Dedifferentiated amniotic fluid mesenchymal stem cell (primary cell): Measurements from ENCODE around the gene GBGT1.

Experiments
- DNase-seq: peaks from one replicate; pipeline ENCODE4 v3.0.0-alpha.2; 2016; ENCODE audit errors: extremely low spot score

The GBGT1 gene

DNA sequence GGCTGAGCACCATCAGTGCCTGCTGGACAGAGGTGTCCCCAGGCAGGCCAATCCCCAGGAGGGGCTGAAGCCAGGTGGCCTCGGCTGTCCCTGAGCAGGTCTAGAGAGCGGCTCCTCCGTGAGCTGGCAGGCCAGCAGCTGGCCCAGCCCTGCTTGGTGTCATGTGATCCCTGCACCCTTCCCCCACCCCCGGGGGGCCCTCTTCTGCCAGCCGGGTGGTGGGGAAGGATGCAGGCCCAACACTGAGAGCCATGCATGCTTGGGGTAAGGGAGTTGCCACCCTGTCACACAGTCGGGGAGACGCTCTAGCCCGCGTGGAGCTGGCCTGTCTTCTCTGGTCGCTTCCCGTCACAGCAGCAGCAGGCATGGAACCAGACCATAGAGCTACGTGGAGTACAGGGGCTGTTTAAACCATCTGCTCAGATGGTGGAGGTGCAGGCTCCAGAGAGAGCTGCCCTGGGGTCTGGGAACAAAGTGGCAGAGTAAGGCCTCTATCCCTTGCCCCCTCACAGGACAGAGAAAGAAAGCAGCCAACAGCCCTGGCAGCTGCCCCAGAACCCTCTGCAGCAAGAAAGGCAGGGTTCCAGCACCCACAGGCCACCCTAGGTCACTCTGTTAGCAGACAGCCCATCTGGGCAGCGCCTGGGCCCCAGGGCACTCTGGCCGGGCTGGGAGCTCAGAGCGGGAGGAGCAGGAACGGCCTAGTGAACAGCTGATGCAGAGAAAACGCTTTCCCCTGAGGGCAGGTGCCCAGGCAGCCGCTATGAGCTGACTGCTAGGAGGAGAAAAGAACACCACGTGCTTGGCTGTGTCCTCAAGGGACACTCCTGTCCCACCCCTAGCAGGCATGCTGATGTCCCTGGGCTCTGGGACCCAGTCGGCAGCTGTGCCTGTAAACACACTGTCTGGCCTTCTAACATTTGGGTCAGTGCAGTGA is 49.5 kb downstream of the GBGT1 start:
- DNase-seq, result peak; percentile 37

DNA sequence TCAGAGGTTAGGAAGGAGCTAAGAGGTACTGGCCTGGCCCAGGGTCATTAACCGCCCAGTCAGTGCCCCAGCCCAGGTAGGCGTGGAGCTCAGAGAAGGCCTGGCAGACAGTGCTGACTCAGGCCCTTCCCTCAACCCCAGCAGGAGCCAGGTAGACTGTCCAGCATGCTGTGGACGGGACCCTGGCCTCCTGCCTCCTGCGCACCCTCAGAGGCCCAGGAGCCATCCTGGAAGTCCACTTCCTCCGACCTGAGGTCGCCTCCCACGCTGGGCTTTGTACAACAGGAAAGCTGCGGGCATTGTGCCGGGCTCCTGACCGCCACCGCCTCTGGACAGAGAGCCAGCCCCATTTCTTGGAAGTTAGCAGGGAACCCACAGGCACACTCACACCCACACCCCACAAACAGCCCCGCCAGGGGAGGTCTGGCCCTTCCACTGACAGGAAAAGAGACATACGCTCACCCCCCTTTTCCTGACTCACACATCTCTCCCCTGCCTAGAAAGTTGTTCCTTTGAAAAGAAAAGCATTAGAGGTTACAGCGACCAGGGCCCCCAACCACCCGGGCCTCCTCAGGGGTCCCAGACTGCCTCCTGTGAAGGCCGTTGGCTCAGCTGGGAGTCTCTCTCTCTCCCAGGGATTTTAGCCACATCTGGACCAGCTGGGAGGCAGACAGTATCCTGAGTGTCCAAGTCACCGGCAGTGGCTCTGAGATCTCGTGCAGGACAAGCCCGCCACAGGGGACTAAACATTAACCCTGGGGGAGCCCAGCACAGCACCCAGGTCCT is 50.4 kb downstream of the GBGT1 start:
- no peak for DNase-seq

DNA sequence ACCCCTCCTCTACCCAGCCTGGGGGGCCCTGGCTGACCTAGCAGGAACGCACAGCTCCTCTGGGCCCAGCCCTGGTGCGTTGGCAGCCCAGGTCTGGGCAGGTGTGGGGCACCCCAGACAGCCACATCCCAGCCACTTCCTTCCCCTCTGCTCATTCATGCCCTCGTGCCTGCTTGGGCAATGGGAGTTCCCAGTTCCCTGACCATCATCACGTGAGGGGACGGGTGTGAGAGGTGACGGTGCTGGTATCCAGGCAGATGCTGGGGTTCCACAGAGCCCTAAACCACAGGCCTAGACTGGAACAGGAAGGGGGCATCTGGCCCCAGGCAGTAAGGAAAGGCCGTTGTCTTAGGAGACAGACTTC is 51.1 kb downstream of the GBGT1 start:
- DNase-seq, result no peak

DNA sequence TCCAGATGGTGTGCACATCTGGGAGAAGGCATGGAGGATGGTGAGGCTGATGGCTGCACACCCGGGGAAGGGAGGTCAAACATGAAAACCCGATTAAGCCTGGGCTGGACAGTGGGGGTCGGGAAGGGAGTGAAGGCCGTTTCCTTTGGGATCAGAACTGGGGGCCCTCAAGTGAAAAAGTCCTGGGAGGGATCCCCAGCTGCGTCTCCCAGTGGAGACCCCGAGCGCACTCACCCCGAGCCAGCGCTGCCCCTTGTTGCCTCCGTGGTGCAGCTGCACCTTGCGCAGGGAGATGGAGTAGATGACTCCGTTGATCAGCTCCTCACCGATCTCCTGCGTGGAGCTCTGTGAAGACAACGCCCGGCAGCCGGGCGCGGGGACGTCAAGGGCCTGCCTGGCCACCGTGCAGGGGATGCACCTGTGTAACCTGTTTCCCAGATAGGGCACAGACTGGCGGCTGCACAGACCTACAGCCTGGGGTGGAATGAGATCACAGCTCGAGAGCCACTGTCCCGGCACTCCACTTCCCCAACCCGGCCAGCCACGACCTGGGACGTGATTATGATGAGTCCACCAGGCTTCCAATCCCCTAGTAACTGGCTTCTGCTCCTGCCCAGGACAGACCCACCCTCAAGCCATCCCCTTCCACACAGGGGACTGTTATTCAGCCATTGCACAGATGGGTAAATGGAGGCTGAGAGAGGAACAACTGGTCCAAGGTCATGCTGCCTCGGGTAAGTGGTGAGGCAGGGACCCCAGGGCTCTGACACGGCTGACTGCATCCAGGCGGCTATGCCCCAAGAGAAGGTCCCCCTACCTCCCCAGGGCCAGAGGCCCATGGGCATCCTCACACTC is 51.7 kb downstream of the GBGT1 start:
- no peak for DNase-seq

DNA sequence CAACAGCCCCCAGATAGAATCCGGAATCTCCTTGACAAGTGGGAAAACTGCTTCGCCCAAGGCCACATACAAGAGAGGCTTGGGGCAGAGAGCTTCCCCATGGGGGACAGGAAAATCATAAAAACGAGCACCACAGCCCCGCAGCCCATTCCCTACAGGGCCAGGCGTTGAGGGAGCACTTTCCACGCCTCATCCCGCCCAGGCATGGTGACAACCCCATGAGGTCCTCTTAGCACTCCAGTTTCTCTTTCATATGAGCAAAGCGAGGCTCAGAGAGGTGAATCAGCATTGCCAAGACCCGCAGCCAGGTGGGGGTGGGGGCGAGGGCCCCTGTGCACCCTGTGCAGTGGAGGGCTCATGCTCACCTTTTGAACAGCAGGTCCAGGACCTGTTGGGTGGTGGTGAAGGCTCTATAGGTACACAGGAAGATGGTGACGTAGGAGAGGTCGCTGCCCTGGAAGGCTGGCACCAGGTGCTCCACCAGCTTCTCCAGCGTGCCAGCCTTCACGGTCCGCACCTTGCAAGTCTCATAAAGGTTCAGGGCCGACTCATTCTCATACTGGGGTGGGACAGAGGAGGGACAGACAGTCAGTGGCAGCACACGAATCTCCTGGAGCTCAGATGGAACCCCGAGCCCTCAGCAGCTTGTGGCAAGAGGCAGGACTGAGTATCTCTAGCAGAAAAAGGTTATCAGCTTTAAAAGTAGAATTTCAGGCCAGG is 53.6 kb downstream of the GBGT1 start:
- no peak for DNase-seq

DNA sequence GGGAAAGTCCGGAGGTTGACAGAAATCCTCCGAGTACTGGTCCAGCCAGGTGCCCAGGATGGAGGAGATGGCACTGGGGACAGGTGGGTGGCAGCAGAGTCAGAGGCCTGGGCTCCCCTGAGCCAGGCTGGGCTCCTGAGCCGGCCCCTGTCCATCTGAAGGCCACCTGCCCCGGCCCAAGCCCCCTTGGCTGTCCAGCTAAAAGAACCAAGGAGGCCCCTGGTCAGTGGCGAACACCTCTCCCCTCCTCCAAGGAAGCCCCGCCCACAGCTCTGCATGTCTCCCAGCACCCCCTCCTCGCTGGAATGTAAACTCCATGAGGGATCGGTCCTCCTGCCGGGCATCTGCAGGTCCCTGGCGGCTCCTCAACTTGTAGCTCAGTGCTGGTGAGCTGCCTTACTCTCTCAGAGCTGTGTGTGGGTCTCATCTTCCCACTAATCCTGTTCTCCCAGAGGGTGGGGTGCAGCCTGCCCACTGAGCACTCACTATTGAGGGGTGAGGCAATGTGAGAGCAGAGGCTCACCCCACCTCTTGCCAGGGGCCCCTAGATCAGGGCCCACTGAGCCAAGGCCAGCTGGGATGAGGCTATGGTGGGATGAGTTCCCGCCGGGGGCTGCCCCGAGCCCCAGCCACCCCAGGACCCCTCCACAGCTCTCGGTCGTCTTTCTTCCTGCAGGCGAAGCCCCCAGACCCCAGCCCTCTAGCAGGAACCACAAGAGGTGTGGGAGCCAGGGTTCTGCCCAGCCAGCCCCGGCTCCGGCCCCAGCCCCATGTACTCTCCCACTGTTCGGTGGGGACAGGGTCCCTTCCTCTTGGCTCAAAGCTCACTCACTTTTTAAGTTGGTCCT is 54.7 kb downstream of the GBGT1 start:
- no peak for DNase-seq

DNA sequence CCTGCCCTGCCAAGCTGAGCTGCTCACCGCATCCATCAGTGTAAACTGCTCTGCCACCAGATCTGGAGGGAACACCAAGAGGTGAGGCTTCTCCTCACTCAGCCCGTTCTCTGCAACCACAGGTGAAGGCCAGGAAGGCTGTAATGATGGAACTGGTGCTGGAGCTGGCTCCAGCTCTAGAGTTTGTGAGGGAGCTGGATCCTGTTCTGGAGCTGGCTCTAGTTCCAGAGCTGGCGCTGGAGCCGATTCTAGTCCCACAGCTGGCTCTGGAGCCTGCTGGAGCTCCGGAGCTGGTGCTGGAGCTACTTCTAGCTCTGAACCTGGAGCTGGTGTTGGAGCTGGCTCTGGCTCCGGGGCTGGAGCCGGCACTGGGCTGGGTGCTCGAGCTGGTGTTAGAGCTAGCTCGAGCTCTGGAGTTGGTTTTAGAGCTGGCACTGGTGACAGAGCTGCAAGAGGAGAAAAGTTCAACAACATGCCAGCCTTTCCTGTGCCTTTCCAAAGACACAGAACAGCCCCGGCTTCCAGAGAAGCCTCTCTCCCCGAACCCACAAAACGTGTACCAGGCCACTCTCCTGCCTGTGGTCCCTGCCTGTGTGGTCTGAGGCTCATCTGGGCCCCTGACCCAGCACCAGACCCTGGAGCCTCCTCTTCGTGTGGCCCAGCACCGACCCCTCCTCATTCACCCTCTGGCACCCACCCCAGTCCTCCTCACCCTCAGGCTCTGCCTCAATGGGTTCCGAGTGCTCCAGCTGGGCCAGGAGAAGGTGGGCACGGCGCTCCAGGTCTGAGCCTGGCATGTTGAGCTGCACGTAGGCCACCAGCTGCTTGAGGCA is 55.5 kb downstream of the GBGT1 start:
- no peak for DNase-seq

DNA sequence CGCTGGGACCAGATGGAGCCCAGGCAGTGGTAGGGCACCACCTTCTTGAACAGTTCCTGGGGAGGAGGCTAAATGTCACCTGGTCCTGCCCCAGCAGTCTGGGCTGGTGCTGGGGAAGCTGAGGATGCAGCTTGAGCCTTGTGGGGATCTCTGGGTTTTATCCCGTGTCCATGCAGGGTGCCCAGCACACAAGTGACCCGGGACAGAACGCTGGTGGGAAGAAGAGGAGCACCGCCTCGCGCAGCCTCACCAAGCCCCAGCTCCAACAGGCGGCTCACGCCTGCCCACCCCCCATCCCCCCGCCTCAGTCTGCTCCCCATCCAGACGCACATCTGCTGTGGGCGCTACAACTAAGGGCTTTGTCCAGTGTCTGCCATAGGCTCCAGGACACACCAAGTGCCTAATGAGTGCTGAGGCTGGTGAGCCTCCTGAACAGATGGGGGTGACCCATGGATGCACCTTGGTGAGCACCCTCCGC is 56.4 kb downstream of the GBGT1 start:
- no peak for DNase-seq

DNA sequence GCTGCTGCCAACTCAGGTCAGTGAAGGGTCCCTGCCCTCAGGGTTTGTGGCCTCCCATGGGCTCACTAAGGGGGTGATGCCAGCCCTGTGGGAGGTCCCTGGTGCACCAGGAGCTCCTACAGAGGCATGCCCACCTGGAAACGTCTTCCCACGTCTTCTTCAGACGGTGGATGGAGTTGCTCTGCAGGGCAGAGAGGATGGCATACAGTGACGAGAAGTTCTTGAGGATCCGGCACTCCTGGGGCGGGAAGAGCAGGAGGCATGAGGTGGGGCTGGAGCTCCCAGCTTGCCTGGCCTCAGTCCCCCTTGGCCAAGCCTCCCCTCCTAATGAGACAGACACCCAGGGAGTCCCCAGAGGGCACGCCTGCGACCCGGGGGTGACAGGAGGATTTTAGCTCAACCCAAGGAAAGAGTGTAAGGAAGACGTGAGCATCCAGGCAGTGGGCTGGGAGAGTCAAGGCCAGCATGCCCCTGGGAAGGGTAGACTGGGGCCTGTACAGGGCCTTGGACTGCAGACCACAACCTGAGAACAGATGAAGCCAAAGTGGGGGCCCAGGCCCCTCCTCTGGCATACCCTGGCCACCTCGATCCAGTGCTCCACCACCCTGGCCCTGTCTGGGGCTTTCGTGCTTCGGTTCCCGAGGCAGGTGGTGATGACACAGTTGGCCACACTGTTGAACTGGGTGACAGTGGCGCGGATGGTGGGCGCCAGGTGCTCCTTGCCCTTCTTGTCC is 57.0 kb downstream of the GBGT1 start:
- no peak for DNase-seq

DNA sequence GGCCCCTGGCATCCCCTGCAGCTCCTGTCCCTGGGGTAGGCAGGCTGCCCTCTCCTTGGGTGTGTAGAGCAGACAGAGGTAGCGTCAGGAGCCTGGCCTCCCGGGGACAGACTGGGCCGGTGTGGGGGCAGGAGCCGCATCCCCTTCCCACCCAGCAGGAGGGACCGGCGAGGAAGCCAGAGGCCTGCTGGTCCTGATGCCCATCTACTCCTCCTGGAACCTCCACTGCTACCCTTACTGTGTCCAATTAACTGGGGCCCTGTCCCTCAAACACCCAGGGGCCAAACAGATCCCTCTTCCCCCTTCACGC is 58.3 kb downstream of the GBGT1 start:
- DNase-seq, result no peak

DNA sequence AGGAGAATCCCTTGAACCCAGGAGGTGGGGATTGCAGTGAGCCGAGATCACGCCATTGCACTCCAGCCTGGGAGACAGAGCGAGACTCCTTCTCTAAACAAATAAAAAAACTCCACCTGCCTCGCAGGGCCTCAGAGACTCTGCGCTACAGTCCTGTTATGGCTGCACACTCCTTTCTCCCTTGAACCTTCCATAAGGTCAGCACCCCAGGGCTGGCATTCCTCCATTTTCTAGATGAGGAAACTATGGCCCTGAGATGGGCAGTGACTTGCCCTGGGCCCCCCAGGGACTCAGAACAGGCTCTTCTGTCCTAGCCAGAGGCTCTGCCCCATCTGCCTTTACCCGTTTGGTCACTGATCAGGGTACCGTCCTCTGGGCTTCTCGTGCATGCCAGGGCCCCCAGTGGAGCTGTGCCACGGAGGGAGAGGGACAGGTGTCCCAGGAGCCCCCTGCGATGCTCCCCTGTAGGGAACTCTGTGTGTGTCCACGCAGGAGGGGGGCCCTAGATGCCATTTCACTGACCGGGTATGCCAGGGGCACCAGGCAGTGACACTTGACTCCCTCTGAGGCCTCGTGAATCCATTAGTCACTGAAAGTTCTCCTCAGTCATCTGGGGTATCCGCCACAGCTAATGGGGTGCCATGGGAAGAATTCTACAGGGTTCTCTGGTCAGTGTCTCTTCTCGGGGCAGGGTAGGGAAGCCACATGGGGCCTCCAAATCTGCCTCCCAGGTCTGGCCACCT is 58.8 kb downstream of the GBGT1 start:
- DNase-seq, result no peak

DNA sequence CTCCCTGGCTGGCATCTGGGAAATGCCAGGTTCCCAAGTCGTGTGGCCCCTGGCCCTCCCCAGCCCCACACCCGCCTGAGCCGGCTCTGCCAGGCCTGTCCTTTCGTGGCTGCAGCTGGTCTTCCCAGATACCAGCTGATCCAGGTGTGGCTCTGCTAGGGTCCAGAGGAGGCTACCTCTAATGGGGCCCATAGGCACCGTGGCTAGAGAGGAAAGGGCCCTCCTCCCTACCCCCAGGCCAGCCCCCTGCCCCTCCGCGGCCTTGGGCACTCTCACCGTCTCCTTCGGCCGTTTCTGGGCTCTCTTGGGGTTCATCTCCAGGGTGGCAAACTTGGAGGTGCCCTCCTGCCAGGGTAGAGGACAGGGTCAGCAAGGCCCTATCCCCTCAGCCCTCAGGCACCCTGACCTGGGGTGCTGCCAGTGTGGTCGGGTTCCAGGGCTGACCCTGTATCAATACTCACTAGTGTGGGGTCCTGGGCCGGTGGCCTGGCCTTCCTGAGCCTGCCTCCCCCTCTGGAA is 59.7 kb downstream of the GBGT1 start:
- DNase-seq, result no peak

DNA sequence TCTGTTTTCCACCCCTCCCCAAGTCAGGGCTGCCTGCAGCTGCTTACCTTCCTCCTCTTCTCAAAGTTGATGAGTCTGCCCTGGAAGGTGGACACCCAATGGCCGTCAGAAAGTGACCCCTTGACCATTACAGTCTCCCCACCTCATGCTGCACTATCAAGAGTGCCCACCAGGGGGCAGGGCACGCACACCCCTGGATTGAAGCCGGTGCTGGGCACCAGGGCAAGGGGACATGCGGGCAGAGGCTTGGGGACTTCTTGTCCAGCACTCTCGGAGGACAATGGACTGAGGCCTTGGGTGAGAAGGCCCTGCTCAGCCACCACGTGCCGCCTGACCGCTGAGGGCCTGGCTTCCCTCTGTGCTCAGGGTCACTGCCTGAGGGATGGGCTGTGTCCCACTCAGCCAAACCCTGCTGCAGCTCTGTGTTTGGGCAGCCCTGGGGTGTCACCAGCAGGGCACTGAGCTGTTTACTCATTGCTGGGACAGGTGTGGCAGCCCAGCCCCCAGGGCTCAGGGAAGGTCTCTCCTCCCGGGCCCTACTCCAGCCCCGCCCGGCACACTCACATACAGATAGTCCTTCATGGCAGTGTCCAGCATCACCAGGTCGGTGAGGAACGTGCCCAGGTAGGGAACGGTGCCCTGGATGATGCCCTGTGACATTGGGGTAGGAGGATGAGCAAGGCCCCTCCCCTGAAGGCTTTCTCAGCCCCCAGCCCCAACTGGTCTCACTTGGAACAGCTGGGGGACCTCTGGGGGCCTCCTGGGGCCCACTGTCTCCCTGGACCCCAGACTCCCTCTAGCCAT is 60.3 kb downstream of the GBGT1 start:
- no peak for DNase-seq
